Loucy (cell line): ENCODE data around the gene SERPINA5.

Experiments
- EZH2phosphoT487 ChIP-seq: fragments of 200-600 bp; IDR thresholded peaks from 2 replicates; pipeline ENCODE4 v1.6.1; 2018; ENCODE audit warnings: antibody characterized with exemption, mild to moderate bottlenecking, moderate library complexity, borderline replicate concordance
- TF ChIP-seq, protein P1 (sequence below): fragments of 200-600 bp; sonication (generic); conservative IDR thresholded peaks from 2 replicates; pipeline ENCODE4 v1.5.1; 2014; ENCODE audit warnings: mild to moderate bottlenecking, antibody characterized with exemption, low read length

DNA sequence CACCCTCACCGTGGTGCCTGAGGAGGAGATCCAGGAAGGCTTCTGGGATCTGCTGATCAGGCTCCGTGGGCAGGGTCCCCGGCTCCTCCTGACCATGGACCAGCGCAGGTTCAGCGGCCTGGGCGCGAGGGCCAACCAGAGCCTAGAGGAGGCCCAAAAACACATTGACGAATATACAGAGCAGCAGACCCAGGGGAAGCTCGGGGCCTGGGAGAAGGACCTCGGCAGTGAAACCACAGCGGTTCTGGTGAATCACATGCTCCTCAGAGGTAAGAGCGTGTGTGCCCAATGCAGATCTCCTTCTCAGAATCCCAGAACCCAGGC lies 60.4 kb downstream of the SERPINA5 start:
- TF ChIP-seq EZH2phosphoT487: no peak
- TF ChIP-seq, protein P1, sequence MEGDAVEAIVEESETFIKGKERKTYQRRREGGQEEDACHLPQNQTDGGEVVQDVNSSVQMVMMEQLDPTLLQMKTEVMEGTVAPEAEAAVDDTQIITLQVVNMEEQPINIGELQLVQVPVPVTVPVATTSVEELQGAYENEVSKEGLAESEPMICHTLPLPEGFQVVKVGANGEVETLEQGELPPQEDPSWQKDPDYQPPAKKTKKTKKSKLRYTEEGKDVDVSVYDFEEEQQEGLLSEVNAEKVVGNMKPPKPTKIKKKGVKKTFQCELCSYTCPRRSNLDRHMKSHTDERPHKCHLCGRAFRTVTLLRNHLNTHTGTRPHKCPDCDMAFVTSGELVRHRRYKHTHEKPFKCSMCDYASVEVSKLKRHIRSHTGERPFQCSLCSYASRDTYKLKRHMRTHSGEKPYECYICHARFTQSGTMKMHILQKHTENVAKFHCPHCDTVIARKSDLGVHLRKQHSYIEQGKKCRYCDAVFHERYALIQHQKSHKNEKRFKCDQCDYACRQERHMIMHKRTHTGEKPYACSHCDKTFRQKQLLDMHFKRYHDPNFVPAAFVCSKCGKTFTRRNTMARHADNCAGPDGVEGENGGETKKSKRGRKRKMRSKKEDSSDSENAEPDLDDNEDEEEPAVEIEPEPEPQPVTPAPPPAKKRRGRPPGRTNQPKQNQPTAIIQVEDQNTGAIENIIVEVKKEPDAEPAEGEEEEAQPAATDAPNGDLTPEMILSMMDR: no peak
